Fibroblast of lung (primary cell): ENCODE measurements around the gene APOBEC2. TPM values are rescaled to one million over a fixed set of nuclear protein-coding genes. Genes with fewer than 3 reads are reported as not detected.

ENCODE experiments used
- DNase-seq, 2 donors: peaks; one replicate each; pipeline versions ENCODE4 v3.0.0 to v3.0.0-alpha.2; 2010; ENCODE audit warnings: low read depth in 2 of 2
- H2AFZ ChIP-seq: 2 replicates; pipeline ENCODE4 v1.5.1; 2012; ENCODE audit warnings: low read length, control low read depth, inconsistent platforms
- H3K27ac ChIP-seq: 2 replicates; pipeline ENCODE4 v1.5.1; 2011; ENCODE audit warnings: low read length, control low read depth; ENCODE audit not compliant: insufficient read depth
- H3K27me3 ChIP-seq: 2 replicates; pipeline ENCODE4 v1.5.1; 2011; ENCODE audit warnings: mild to moderate bottlenecking, low read length; ENCODE audit not compliant: control insufficient read depth, insufficient read depth
- H3K36me3 ChIP-seq: 2 replicates; pipeline ENCODE4 v1.5.1; 2011; ENCODE audit warnings: low read length; ENCODE audit not compliant: control insufficient read depth, insufficient read depth
- H3K4me1 ChIP-seq: 2 replicates; pipeline ENCODE4 v1.5.1; 2011; ENCODE audit warnings: low read length; ENCODE audit not compliant: control insufficient read depth, insufficient read depth; ENCODE audit errors: extremely low read depth
- H3K4me2 ChIP-seq: 2 replicates; pipeline ENCODE4 v1.5.1; 2011; ENCODE audit warnings: low read length, control low read depth; ENCODE audit not compliant: insufficient read depth; ENCODE audit errors: extremely low read depth
- H3K4me3 ChIP-seq, 4 experiments: fragments of 200-600 bp in 1 of 4; sonication (generic) in 1 of 4; replicated peaks in 1 of 4; 2 replicates each; pipeline ENCODE4 v1.5.1; 2011 to 2016; ENCODE audit warnings: low read length in 4 of 4, low read depth in 3 of 4, mild to moderate bottlenecking in 3 of 4, control low read depth in 2 of 4, inconsistent platforms in 1 of 4, mixed read lengths in 1 of 4; ENCODE audit not compliant: insufficient read depth in 1 of 4; ENCODE audit errors: control extremely low read depth in 1 of 4
- H3K79me2 ChIP-seq: 2 replicates; pipeline ENCODE4 v1.5.1; 2012; ENCODE audit warnings: mild to moderate bottlenecking, low read length, inconsistent platforms; ENCODE audit not compliant: control insufficient read depth, insufficient read depth
- H3K9ac ChIP-seq: 2 replicates; pipeline ENCODE4 v1.5.1; 2011; ENCODE audit warnings: mild to moderate bottlenecking, low read length, control low read depth; ENCODE audit not compliant: insufficient read depth
- H3K9me3 ChIP-seq: 2 replicates; pipeline ENCODE4 v1.5.1; 2012; ENCODE audit warnings: low read depth, low read length; ENCODE audit not compliant: control insufficient read depth, insufficient read depth
- H4K20me1 ChIP-seq: 2 replicates; pipeline ENCODE4 v1.5.1; 2011; ENCODE audit warnings: low read length; ENCODE audit not compliant: control insufficient read depth, insufficient read depth; ENCODE audit errors: extremely low read depth
- CTCF ChIP-seq, 2 donors: IDR thresholded peaks in 1 of 2; conservative IDR thresholded peaks in 1 of 2; 1 replicate in 1 of 2; 2 replicates in 1 of 2; pipeline ENCODE4 v1.5.1; 2011 to 2012; ENCODE audit warnings: low read length in 2 of 2, control low read depth in 1 of 2, inconsistent platforms in 1 of 2, low read depth in 1 of 2, mild to moderate bottlenecking in 1 of 2
- EZH2 ChIP-seq: IDR thresholded peaks from 2 replicates; pipeline ENCODE4 v1.5.1; 2012; ENCODE audit warnings: low read length, control low read depth, mild to moderate bottlenecking; ENCODE audit errors: missing control alignments
- polyA plus RNA-seq, 2 donors: library from polyadenylated mRNA; depleted of rRNA in 1 of 2; stranded (reverse) in 1 of 2; unstranded in 1 of 2; fragments of >200 nt; gene quantifications; 2 replicates each; pipeline ENCODE4 v1.2.1, GENCODE V29; 2011 to 2012; ENCODE audit warnings: missing spikeins in 1 of 2
- total RNA-seq: library from RNA; depleted of rRNA; stranded (reverse); fragments of >200 nt; gene quantifications from 2 replicates; pipeline ENCODE4 v1.2.1, GENCODE V29; 2014

APOBEC2 gene
- total and polyA plus RNA-seq, 2 donors (not counting 1 experiment from before 2014, with no cell fraction given) = not detected

GRCh38 chr6:41079080-41079479, 26.1 kb downstream of the APOBEC2 start:
- no peaks in the 10 kb centered on the region for H4K20me1 ChIP-seq
- H3K27ac ChIP-seq = no peak overlapping the region
- no peaks in the 10 kb centered on the region for H3K9me3 ChIP-seq
- no peak overlapping the region for H3K4me2 ChIP-seq
- H3K4me1 ChIP-seq = peaks cover 3% of the 10 kb centered on the region
- H2AFZ ChIP-seq = no peak overlapping the region
- DNase-seq = no peak
- peaks cover 8% of the 10 kb centered on the region for H3K36me3 ChIP-seq
- TF ChIP-seq EZH2 (no peak), CTCF (conservative IDR thresholded peaks at IDR 0.05 in 1 of 2, IDR thresholded peaks at IDR 0.05 in 1 of 2; ENCODE audit: low read depth in 1 of 2, low read length in 2 of 2) (no peak)
- no peaks in the 10 kb centered on the region for H3K27me3 ChIP-seq
- no peak overlapping the region for H3K9ac ChIP-seq
- H3K79me2 ChIP-seq = peaks cover 55% of the 10 kb centered on the region
- H3K4me3 ChIP-seq = no peak overlapping the region

- H3K4me1 ChIP-seq = no peaks in the 10 kb centered on the region
These were observed 27.6 kb downstream of the APOBEC2 start for GRCh38 chr6:41080621-41081020.

GRCh38 chr6:41083072-41083471, 30.1 kb downstream of the APOBEC2 start:
- Histone ChIP-seq H3K36me3 (peaks cover 10% of the 10 kb centered on the region), H3K79me2 (peaks cover 16% of the 10 kb centered on the region), H3K4me1 (no peaks in the 10 kb centered on the region), H4K20me1 (no peaks in the 10 kb centered on the region), H3K9me3 (no peaks in the 10 kb centered on the region), H3K4me2 (no peak overlapping the region), H3K27ac (no peak overlapping the region), H2AFZ (no peak overlapping the region), H3K4me3 (no peak overlapping the region), H3K9ac (no peak overlapping the region), H3K27me3 (no peaks in the 10 kb centered on the region)
- DNase-seq = no peak
- no peak for TF ChIP-seq CTCF (conservative IDR thresholded peaks at IDR 0.05 in 1 of 2, IDR thresholded peaks at IDR 0.05 in 1 of 2; ENCODE audit: low read depth in 1 of 2, low read length in 2 of 2)
- no peak for TF ChIP-seq EZH2

More at GRCh38 chr6:41080621-41081020, 27.6 kb downstream of the APOBEC2 start:
- Histone ChIP-seq H4K20me1 (no peaks in the 10 kb centered on the region), H3K79me2 (peaks cover 40% of the 10 kb centered on the region), H3K27me3 (no peaks in the 10 kb centered on the region), H3K4me2 (no peak overlapping the region), H3K9me3 (no peaks in the 10 kb centered on the region), H2AFZ (no peak overlapping the region), H3K4me3 (no peak overlapping the region), H3K27ac (no peak overlapping the region), H3K9ac (no peak overlapping the region), H3K36me3 (peaks cover 10% of the 10 kb centered on the region)
- TF ChIP-seq EZH2 (no peak), CTCF (conservative IDR thresholded peaks at IDR 0.05 in 1 of 2, IDR thresholded peaks at IDR 0.05 in 1 of 2; ENCODE audit: low read depth in 1 of 2, low read length in 2 of 2) (no peak)
- no peak for DNase-seq
